Endothelial cell (in vitro differentiated cells): ENCODE results near the gene TAB2. TPM values are rescaled to one million over a fixed set of nuclear protein-coding genes. Genes with fewer than 3 reads are reported as not detected.

Experiments used
- DNase-seq: peaks from one replicate; pipeline ENCODE4 v3.0.0; 2021; ENCODE audit warnings: low spot score
- H3K27ac Mint-ChIP-seq: one replicate; pipeline ENCODE4 v1.8.0; 2021; ENCODE audit warnings: mixed read lengths, inconsistent platforms; ENCODE audit not compliant: unreplicated experiment
- H3K27me3 Mint-ChIP-seq: one replicate; pipeline ENCODE4 v1.8.0; 2021; ENCODE audit warnings: mild to moderate bottlenecking, moderate library complexity, mixed read lengths, inconsistent platforms; ENCODE audit not compliant: unreplicated experiment
- H3K36me3 Mint-ChIP-seq: one replicate; pipeline ENCODE4 v1.8.0; 2021; ENCODE audit warnings: mild to moderate bottlenecking, low read depth, mixed read lengths, inconsistent platforms; ENCODE audit not compliant: unreplicated experiment
- H3K4me1 Mint-ChIP-seq: one replicate; pipeline ENCODE4 v1.8.0; 2021; ENCODE audit warnings: mild to moderate bottlenecking, mixed read lengths, inconsistent platforms; ENCODE audit not compliant: unreplicated experiment
- H3K4me3 Mint-ChIP-seq: one replicate; pipeline ENCODE4 v1.8.0; 2021; ENCODE audit warnings: mild to moderate bottlenecking, mixed read lengths, inconsistent platforms; ENCODE audit not compliant: unreplicated experiment
- H3K9me3 Mint-ChIP-seq: one replicate; pipeline ENCODE4 v1.8.0; 2021; ENCODE audit warnings: mixed read lengths, inconsistent platforms; ENCODE audit not compliant: unreplicated experiment
- total RNA-seq: library from RNA; stranded (reverse); fragmentation: NEBNext Ultra II Directional; extraction: Animal tissue kit (Norgen Biotek cat#: 25700); gene quantifications from one replicate; pipeline ENCODE4 v1.2.1, GENCODE V29; 2021; ENCODE audit not compliant: unreplicated experiment
- TF ChIP-seq, protein P1 (sequence below): fragments of 200-600 bp; sonication (generic); IDR thresholded peaks from one replicate; pipeline ENCODE4 v1.5.0; 2021; ENCODE audit warnings: antibody characterized with exemption; ENCODE audit not compliant: unreplicated experiment

Gene TAB2
- total RNA-seq, 1 donor from 2014 or later: 105 TPM

DNA sequence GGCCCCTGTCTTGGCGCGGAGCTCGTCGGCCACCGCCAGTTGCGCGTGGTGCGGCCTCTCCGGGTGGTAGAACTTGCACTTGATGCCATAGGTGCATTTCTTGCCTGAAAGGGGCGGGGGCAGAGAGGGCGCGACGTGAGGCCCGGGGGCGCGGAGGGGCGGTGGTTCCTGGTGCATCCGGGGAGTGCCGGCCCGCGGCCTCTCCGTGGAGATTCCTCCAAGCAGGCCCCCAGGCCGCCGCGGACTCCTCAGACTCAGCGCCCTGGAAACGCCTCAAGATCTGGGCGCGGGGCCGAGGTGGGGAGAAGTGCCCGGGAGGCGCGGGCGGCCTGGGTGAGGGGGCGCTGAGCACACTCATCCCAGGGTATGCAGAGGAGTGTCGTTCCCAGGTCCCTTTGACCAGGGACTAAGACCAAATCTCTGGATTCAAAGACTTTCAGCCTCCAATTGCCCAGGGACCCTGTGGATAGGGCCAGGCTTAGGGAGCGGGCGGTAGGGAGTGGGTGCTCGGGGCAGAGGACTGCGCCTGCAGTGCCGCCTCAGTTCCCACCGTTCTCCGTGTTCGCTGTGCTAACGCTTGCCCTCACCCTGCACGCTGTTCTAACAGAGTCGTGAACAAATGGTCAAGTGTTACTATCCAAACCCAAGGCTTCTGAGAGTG lies 134.0 kb downstream of the TAB2 start:
- H3K4me3 Mint-ChIP-seq: no peak overlapping the region
- DNase-seq: no peak
- H3K36me3 Mint-ChIP-seq: peaks cover 5% of the 10 kb centered on the region
- no peaks in the 10 kb centered on the region for H3K9me3 Mint-ChIP-seq
- peaks cover 10% of the 10 kb centered on the region for H3K27me3 Mint-ChIP-seq
- TF ChIP-seq, protein P1, sequence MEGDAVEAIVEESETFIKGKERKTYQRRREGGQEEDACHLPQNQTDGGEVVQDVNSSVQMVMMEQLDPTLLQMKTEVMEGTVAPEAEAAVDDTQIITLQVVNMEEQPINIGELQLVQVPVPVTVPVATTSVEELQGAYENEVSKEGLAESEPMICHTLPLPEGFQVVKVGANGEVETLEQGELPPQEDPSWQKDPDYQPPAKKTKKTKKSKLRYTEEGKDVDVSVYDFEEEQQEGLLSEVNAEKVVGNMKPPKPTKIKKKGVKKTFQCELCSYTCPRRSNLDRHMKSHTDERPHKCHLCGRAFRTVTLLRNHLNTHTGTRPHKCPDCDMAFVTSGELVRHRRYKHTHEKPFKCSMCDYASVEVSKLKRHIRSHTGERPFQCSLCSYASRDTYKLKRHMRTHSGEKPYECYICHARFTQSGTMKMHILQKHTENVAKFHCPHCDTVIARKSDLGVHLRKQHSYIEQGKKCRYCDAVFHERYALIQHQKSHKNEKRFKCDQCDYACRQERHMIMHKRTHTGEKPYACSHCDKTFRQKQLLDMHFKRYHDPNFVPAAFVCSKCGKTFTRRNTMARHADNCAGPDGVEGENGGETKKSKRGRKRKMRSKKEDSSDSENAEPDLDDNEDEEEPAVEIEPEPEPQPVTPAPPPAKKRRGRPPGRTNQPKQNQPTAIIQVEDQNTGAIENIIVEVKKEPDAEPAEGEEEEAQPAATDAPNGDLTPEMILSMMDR: no peak
- no peaks in the 10 kb centered on the region for H3K4me1 Mint-ChIP-seq
- no peak overlapping the region for H3K27ac Mint-ChIP-seq

DNA sequence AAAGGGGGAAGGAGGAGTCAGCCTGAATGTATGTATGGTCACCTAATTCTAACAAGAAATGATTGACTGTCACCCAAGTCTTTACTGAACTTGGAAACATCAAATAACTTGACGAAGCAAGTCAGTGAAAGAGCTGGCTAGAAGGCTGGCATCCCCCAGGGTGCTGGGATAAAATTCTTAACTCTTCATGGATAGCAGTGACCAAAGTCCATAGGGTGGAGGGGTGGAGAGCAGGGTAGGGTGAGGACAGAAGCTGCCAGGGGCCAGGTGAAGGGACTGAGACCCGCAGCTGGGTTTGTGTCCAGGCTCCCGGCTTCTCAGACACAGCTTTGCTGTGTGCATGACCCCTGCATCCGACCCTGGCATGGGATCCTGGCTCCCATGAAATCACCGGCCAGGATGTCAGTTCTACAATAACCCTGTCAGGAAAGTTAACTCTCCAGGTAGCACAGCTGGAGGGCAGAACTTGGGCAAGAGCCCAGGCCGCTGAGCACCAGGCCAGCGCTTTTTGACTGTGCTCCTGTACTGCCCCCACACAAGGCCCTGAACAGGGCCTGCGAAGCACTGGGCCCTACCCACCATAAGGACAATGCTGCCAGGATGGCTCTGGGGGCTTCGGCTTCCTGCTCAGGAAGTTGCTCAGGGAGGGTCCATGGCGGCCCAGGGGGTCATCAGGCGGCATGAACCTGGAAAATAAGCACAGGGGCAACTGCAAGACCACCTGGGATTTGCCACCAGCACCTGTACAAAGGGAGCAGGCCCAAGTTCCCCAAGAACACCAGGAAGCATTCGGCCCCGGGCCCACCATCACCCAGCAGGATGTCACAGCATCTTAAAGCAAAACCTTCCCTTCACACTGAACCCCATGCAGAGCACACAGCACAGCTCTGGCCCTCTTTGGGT lies 134.8 kb downstream of the TAB2 start:
- no peak overlapping the region for H3K27ac Mint-ChIP-seq
- no peak for DNase-seq
- TF ChIP-seq, protein P1: no peak
- no peaks in the 10 kb centered on the region for H3K4me1 Mint-ChIP-seq
- H3K9me3 Mint-ChIP-seq: no peaks in the 10 kb centered on the region
- H3K4me3 Mint-ChIP-seq: no peak overlapping the region
- H3K27me3 Mint-ChIP-seq: peaks cover 10% of the 10 kb centered on the region
- H3K36me3 Mint-ChIP-seq: peaks cover 5% of the 10 kb centered on the region

DNA sequence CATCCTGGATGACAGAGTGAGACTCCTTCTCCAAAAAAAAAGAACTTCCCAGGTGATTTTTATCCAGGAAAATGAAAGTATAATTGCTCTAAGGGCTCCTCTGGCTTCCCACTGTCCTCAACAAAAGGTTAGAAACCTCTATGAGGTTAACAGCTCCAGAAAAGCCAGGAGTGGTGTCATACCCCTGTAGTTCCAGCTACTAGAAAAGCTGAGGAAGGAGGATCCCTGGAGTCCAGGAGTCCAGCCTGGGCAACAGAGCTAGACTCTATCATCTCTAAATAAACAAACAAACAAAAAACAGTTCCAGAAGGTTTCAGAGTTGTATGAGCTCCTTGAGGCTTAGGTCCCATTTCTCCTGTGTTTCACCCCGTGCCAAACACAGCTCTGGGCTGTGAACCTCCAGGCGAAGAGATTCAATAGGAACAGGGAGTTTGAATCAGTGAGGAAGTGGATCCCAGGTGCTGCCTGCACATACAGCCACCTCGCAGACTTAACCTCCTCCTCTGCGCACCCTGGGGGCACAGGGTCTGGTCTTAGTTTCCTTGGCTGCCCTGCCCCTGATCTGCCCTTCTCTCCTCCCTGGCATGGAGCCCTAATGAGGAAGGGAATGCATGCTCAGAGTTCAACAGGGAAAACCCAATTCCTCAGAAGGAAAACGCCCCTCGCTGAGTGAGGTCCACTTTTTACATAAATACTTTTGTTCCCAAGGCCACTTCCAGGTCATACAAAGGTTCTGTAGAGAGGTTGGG lies 136.3 kb downstream of the TAB2 start:
- TF ChIP-seq, protein P1: no peak
- H3K9me3 Mint-ChIP-seq: no peaks in the 10 kb centered on the region
- H3K27me3 Mint-ChIP-seq: peaks cover 10% of the 10 kb centered on the region
- H3K4me3 Mint-ChIP-seq: no peak overlapping the region
- no peaks in the 10 kb centered on the region for H3K4me1 Mint-ChIP-seq
- no peak for DNase-seq
- H3K36me3 Mint-ChIP-seq: peaks cover 5% of the 10 kb centered on the region
- no peak overlapping the region for H3K27ac Mint-ChIP-seq

GRCh38 chr6:149454346-149454848 lies 136.9 kb downstream of the TAB2 start:
- no peak for DNase-seq
- H3K9me3 Mint-ChIP-seq: no peaks in the 10 kb centered on the region
- H3K27ac Mint-ChIP-seq: no peak overlapping the region
- no peak overlapping the region for H3K4me3 Mint-ChIP-seq
- H3K27me3 Mint-ChIP-seq: peaks cover 13% of the 10 kb centered on the region
- H3K36me3 Mint-ChIP-seq: peaks cover 5% of the 10 kb centered on the region
- TF ChIP-seq, protein P1: no peak
- H3K4me1 Mint-ChIP-seq: no peaks in the 10 kb centered on the region
